OCI-M2 (cell line): ENCODE data around the gene TCP10L.

ENCODE experiments used
- DNase-seq: peaks from one replicate; lab custom pipeline; 2025; ENCODE audit not compliant: unreplicated experiment; lab: John Stamatoyannopoulos, UW

Gene TCP10L

GRCh38 chr21:32523988-32524719, 61.2 kb downstream of the TCP10L start:
- DNase-seq, result no peak
